Measurements from ENCODE around the gene MEPE. TPM values are rescaled to one million over a fixed set of nuclear protein-coding genes. Genes with fewer than 3 reads are reported as not detected.

Gene MEPE
- total RNA-seq, 1 experiment from 2014 or later, result not detected

DNA sequence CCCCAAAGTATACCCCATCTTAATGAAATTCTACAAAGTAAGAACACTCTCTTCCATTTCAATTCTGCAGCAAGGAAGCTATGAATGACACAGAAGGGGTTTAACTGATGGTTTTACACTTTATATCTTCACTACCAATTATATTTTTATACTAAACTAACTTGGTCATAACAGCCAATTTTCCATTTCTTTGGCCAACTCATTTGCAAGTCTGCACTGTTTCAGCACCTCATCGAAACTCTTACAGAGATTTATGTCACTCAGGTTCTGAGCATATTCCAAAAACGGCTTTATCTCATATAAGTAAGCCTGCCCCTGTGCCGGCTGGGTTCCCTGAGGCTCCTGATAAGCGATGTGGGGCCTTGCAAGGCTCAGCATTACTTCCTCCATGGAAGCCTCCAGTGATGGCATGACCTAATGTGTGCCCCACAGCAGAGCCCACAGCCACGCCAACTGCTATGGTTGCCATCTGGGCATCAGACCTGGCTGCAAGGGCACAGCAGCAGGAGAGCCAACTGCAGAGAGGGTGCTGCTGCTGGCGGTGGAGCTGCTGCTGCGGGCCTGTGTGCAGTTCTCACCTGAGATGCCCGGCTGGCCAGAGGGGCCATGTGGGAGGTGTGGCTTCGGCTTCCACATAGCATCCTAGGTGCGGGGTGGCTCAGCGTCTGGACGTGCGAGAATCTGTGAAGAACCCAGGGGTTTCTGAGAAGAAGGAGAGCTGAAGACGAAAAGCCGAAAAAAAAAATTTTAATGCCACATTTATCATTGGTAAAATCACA lies 46.8 kb upstream of the MEPE start:
- Mint-ChIP-seq H3K4me3 (no peak overlapping the region), H3K27me3 (ENCODE audit: low read depth) (no peaks in the 10 kb centered on the region), H3K36me3 (no peaks in the 10 kb centered on the region), H3K4me1 (no peaks in the 10 kb centered on the region), H3K27ac (no peak overlapping the region), H3K9me3 (no peaks in the 10 kb centered on the region)
- ATAC-seq, result no peak
- CTCF ChIA-PET, result no interaction called here
- TF ChIP-seq, protein P1, sequence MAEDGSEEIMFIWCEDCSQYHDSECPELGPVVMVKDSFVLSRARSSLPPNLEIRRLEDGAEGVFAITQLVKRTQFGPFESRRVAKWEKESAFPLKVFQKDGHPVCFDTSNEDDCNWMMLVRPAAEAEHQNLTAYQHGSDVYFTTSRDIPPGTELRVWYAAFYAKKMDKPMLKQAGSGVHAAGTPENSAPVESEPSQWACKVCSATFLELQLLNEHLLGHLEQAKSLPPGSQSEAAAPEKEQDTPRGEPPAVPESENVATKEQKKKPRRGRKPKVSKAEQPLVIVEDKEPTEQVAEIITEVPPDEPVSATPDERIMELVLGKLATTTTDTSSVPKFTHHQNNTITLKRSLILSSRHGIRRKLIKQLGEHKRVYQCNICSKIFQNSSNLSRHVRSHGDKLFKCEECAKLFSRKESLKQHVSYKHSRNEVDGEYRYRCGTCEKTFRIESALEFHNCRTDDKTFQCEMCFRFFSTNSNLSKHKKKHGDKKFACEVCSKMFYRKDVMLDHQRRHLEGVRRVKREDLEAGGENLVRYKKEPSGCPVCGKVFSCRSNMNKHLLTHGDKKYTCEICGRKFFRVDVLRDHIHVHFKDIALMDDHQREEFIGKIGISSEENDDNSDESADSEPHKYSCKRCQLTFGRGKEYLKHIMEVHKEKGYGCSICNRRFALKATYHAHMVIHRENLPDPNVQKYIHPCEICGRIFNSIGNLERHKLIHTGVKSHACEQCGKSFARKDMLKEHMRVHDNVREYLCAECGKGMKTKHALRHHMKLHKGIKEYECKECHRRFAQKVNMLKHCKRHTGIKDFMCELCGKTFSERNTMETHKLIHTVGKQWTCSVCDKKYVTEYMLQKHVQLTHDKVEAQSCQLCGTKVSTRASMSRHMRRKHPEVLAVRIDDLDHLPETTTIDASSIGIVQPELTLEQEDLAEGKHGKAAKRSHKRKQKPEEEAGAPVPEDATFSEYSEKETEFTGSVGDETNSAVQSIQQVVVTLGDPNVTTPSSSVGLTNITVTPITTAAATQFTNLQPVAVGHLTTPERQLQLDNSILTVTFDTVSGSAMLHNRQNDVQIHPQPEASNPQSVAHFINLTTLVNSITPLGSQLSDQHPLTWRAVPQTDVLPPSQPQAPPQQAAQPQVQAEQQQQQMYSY (CRISPR knock-in tag; IDR thresholded peaks at IDR 0.05), result no peak
- TF ChIP-seq IRF2 (CRISPR knock-in tag; IDR thresholded peaks at IDR 0.05; ENCODE audit: borderline replicate concordance, low read depth) (no peak), TEAD4 (CRISPR knock-in tag; IDR thresholded peaks at IDR 0.05) (no peak), SMAD4 (CRISPR knock-in tag; IDR thresholded peaks at IDR 0.05) (no peak), ZNF423 (CRISPR knock-in tag; IDR thresholded peaks at IDR 0.05) (no peak), ZNF396 (CRISPR knock-in tag; IDR thresholded peaks at IDR 0.05; ENCODE audit: borderline replicate concordance) (no peak), ATF1 (CRISPR knock-in tag; IDR thresholded peaks at IDR 0.05) (no peak), FOXJ3 (CRISPR knock-in tag; IDR thresholded peaks at IDR 0.05; ENCODE audit: borderline replicate concordance) (no peak), FOXK1 (CRISPR knock-in tag; IDR thresholded peaks at IDR 0.05) (no peak), RORB (CRISPR knock-in tag; IDR thresholded peaks at IDR 0.05) (no peak), SOX15 (CRISPR knock-in tag; IDR thresholded peaks at IDR 0.05) (no peak), SP1 (CRISPR knock-in tag; conservative IDR thresholded peaks at IDR 0.05) (no peak), CREM (CRISPR knock-in tag; IDR thresholded peaks at IDR 0.05) (no peak), JUN (CRISPR knock-in tag; IDR thresholded peaks at IDR 0.05) (no peak)
- TF ChIP-seq, protein P2, sequence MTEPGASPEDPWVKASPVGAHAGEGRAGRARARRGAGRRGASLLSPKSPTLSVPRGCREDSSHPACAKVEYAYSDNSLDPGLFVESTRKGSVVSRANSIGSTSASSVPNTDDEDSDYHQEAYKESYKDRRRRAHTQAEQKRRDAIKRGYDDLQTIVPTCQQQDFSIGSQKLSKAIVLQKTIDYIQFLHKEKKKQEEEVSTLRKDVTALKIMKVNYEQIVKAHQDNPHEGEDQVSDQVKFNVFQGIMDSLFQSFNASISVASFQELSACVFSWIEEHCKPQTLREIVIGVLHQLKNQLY (CRISPR knock-in tag; IDR thresholded peaks at IDR 0.05), result no peak
- TF ChIP-seq, protein P3, sequence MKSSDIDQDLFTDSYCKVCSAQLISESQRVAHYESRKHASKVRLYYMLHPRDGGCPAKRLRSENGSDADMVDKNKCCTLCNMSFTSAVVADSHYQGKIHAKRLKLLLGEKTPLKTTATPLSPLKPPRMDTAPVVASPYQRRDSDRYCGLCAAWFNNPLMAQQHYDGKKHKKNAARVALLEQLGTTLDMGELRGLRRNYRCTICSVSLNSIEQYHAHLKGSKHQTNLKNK (CRISPR knock-in tag; IDR thresholded peaks at IDR 0.05), result no peak
- TF ChIP-seq, protein P4, sequence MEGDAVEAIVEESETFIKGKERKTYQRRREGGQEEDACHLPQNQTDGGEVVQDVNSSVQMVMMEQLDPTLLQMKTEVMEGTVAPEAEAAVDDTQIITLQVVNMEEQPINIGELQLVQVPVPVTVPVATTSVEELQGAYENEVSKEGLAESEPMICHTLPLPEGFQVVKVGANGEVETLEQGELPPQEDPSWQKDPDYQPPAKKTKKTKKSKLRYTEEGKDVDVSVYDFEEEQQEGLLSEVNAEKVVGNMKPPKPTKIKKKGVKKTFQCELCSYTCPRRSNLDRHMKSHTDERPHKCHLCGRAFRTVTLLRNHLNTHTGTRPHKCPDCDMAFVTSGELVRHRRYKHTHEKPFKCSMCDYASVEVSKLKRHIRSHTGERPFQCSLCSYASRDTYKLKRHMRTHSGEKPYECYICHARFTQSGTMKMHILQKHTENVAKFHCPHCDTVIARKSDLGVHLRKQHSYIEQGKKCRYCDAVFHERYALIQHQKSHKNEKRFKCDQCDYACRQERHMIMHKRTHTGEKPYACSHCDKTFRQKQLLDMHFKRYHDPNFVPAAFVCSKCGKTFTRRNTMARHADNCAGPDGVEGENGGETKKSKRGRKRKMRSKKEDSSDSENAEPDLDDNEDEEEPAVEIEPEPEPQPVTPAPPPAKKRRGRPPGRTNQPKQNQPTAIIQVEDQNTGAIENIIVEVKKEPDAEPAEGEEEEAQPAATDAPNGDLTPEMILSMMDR (IDR thresholded peaks at IDR 0.05), result no peak
- TF ChIP-seq, protein P5, sequence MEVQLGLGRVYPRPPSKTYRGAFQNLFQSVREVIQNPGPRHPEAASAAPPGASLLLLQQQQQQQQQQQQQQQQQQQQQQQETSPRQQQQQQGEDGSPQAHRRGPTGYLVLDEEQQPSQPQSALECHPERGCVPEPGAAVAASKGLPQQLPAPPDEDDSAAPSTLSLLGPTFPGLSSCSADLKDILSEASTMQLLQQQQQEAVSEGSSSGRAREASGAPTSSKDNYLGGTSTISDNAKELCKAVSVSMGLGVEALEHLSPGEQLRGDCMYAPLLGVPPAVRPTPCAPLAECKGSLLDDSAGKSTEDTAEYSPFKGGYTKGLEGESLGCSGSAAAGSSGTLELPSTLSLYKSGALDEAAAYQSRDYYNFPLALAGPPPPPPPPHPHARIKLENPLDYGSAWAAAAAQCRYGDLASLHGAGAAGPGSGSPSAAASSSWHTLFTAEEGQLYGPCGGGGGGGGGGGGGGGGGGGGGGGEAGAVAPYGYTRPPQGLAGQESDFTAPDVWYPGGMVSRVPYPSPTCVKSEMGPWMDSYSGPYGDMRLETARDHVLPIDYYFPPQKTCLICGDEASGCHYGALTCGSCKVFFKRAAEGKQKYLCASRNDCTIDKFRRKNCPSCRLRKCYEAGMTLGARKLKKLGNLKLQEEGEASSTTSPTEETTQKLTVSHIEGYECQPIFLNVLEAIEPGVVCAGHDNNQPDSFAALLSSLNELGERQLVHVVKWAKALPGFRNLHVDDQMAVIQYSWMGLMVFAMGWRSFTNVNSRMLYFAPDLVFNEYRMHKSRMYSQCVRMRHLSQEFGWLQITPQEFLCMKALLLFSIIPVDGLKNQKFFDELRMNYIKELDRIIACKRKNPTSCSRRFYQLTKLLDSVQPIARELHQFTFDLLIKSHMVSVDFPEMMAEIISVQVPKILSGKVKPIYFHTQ (CRISPR knock-in tag; IDR thresholded peaks at IDR 0.05), result no peak
- POLR2A ChIA-PET, result no interaction called here
- no peak for DNase-seq (ENCODE audit: low spot score)

All from WTC11 (cell line).